OCI-M2 (cell line): ENCODE data around the gene TCP11.

Experiments used
- DNase-seq: peaks from one replicate; lab custom pipeline; 2025; ENCODE audit not compliant: unreplicated experiment; lab: John Stamatoyannopoulos, UW

TCP11 gene

DNA sequence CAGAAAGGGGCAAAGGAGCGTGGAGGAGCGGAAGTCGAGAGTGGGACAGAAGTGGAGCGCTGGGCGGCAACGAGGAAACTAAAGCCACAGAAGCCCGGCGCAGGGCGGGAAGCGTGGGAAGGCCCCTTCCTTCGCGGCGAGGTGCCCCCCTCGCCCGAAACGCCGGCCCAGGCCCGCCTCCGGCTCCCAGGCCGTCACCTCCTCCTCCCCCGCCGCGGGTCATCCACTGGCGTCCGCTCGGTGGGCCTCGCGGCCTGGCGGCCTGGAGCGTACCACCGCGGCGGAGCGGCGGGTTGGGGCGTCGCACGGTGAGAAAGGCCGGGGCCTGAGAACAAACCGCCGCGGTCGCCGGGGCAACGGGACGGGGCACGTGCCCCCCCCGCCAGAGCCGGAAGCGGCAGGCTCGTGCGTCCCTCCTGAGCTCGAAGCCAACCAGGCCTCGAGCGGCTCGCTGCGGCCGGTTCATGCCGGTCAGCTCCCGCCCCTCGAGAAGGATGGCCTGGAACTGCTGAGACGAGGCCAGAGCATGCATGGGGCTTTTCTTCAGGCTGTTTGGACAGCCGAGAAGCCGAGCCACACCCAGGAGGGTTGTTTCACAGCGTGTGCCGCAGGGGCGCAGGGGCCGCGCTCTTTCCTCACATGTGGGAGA is at the start of gene TCP11:
TSS of gene TCP11 (minus strand) at position 333 of the 649 bp plus-strand sequence. CDS start 469 bp downstream, outside the sequence.
- DNase-seq = no peak

DNA sequence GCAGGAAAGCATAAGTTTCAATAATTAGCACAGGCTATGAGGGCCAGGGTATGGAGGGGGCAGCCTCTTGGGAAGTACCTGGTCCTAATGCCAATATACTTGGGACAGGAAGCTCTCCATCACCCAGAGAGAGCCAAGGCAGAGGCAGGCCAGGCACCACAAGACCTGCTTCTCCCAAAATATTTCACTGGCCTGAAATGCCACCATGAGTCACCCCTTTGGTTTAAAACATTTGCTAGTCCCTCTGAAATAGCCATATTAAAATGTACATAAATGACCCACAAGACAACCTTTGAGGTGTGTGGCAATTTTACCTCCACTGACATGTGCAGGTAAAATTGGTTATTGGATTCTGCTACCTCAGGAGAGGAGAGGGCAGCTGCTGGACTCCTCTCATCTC is 49.2 kb upstream of the TCP11 start:
- no peak for DNase-seq

DNA sequence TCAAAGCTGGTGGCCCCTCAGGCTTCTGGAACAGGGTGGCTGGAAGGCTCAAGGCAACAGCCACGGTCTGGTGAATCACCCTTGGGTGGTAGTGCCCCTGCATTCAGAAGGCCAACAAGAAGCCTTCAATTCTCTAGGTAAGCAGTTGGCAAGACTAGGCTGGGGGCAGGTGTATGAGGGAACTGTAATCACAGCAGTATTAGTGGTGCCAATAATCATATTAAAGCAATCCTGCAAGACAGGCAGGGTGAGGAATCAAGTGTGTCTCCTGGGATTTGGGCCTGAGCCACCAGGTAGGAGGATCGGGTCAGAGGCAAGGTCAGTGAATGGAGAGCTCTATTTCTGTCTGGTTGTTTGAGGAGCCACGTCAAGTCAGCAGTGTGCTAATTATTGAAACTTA is 47.7 kb upstream of the TCP11 start:
- no peak for DNase-seq

DNA sequence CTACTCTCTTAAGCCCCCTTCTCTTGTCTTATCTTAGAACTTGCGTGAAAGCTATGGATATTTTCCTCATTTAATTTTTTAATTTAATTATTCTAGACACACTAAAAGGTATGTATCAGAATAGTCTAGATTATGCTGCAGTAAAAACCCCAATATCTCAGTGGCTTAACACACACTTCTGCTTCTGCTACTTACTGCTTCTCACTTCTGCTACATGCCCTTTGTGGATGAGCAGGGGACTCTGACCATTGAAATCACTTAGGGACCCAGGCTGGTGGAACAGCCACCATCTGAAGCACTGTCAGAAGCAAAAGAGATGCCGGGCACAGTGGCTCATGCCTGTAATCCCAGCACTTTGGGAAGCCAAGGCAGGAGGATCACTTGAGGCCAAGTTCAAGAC is 45.4 kb upstream of the TCP11 start:
- DNase-seq = no peak

DNA sequence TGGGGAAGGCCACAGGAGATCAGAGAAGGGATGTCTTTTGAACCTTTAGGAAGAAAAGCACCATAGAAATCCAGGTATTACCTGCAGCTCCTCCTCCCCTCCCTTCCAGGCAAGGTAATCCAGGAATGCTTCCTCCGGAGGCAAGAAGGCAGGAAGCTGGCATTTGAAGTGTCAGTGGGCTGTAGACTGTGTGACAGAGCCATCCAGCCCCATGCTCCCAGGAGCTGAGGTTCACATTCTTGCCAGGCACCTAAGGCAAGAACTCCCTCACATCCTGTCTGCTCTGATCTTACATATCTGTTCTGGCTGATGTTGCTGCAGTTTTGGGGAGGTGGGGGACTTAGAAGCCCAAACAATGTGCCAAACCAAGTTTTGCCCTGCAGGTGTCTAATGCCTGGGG is 44.8 kb upstream of the TCP11 start:
- no peak for DNase-seq

DNA sequence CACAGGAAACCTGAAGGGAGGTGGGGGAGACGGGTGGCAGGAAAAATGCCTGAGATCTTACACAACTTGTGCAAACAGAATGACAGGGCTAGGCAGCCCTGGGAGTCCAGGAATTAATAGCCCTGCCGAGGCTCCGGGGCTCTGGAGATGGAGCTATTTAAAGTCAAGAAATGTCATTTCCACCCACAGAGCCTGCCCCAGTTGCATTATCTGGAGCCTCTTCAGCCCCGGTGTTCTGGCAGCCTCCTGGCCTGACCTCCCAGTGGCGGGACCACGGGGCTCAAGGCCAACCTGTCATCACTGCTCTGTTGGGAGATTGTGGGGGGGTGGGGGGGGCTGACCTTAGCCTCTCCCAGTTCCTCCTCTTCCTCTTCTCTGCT is 44.2 kb upstream of the TCP11 start:
- DNase-seq = no peak

DNA sequence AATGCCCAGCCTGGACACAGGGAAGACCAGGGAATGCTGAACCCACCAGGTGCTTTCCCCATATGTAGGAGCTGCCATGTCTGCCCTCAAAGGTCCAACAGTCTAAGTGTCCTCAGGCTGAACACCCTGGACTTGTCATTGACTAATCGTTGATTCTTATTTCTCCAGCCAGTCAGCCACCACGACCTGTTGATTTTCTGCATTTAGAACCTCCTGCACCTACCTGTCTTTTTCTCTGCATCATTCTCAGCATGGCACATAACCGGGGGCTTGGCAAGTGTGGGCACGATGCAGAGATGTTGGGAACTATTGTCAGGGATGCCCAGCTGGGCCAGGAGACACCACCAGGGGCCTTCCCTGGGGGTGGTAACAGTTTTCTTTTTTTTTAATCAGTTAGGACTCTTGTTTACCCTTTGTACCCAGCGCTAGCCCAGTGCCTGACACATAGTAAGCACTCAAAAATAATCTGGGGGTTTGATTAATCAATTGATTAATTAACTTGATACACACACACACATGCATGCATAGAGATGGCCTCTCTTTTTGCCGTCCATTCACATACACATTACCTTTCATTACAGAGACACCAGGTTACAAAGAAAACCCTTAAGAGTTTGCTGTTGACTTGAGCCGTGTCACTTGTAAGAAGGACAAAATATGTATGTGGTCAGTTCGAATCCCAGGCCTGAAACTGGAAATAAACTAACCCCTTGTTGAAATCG is 43.6 kb upstream of the TCP11 start:
- DNase-seq = no peak

DNA sequence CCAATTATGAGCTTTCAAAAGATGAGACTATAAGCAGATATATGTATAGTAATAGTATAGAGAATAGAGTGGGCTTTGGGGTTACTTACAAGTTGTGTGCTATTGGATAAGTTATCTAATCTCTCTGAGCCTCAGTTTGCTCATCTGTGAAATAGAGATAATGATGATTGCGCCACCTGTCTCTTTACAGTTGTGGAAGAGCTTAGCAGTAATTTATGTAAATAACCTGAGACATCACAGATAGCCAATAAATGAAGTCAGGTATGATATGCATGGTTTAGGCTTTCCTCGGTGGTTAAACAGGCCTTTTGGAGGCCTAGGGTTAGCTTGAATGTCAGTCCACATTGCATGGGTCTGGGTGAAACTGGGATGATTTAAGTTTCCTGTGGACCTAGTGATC is 42.8 kb upstream of the TCP11 start:
- no peak for DNase-seq

DNA sequence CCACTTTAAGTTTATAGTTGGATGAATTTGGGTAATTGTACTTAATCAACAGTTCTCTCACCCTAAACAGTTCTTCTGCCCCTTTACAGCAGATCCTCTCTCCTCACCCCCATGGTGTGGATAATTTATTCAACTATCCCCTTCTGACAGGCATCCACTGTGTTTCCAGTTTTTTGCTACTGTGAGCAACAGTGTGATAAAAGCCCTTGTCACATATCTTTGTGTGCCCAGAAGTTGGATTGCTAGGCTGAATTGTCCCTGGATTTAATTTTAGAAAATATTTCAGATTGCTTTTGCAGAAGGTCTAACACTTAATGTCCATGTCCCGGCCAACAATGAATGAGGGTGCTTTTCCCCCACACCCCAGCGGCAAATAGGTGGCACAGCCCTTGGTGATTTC is 42.1 kb upstream of the TCP11 start:
- no peak for DNase-seq

DNA sequence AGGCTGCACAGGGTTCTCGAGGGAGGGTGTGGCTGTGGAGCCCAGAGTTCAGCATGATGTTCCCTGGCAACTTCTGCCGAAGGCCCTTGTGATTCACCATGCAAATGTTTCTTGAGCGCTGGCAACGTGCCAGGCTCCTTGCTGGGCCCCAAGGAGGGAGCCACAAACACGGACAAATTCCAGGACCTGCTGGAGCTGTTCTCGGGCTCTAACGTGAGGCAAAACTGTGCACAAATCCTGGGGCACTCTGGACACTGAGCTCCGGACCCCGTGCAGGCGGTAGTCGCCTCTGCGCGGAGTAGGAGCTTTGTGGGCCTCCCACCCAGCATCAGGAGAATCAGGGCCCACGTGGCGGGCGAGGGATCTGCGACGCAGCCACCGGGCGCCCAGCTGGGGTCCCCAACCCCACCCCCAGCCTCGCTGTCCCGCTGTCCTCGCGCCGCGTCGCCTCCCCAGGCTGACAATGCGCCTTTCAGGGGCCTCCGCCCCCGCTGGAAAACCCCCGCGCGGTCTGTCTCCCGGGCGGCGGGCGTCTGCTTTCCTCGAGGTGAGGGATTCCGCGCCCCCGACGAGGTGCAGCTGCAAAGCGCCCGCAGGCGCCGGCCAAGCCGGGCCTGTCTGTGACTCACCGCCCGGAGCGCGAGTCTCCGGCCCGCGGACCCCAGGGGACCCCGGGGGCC is 40.9 kb upstream of the TCP11 start:
- DNase-seq = no peak

DNA sequence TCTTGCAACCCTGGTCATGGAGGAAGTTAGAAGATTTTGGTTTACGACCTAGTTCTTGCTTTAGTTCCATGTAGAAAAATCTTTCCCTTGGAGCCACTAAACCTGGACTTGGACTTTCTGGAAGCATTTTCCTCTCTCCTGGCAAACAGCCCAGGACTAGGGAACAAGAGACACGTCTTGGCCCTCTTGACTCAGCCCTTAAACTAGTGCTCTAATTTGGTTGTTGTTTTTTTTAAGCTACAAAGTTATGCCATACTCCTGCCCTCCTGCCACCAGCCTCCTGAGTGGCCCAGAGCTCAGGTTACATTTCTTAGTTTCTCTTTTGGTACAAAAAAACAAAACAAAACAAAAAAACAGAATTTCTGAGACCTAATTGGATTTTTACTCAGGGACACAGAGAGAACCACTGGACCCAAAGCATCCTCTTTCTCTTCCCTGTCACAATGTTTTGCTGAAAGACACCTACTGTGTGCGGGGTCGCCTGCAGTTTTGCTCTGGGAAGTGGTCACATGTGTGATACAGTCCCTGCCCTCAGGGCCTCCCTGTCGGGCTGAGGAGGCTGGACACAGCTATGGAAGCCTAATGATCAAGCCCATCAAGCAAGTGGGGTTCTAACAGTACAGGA is 40.3 kb upstream of the TCP11 start:
- no peak for DNase-seq

DNA sequence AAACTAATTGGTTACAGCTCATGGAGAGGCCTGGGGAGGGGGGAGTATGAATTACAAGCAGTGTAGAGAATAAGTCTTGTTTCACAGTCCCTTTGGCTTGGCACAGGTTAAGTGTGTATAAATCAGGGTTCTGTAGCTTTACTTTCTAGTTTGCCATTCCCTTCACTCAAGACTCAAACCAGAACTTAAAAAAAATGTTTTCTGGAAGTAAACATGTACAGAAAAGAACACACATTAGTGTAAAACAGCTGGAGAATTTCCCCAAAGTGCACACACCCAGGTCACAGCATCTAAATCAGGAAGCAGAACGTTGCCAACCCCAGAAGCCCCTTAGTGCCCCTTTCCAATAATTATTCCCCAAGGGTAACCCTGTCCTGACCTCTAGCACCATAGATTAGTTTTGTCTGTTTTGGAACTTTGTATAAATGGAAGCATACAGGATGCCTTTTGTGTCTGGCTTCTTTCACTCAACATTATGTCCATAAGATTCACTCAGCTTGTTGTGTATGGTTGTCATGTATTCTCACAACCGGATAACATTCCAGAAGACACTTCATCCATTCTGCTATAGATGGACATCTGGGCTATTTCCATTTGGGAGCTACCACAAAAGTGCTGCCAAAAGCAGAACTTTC is 38.9 kb upstream of the TCP11 start:
- no peak for DNase-seq

DNA sequence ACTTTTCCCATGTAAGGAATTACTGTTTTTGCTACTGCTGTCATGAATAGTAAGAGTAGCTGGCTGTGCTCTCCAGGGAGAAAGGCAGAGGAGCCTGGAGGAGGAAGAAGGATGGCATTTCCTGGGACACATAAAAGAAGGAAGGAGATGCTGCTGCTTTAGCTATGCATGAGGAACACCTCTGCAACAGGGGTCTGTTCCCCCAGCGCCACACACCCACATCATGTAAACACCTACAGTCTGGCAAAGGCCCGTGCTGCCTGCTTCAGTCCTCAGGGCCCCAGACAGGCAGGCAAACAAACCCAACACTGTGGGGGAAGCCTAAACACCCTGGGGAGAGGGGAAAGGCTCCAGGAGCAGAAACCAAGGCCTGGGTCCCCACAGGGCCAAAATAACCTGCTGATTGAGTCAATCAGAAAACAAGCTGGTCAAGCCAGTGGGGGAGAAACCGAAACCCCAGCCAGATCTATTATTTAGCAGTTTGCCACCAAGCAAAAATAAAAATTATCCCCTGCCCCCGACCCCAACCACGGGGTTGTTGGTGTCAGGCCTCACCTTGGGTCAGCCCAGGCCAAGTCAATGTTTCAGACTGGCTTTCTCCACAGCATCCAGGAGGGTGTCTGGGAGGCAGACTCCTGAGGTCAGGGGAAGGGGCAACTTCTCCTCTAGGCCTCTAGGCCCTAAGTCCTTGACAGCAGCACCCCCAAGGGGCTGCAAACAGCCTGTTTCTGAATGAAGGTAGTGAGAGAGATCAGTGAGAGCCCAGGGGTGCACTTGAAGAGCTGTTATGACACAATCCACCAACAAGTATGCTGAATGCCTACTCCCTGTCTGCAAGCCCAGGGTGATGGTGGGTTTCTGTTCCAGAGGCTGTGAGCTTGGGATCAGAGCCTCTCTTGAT is 38.0 kb upstream of the TCP11 start:
- DNase-seq = no peak

DNA sequence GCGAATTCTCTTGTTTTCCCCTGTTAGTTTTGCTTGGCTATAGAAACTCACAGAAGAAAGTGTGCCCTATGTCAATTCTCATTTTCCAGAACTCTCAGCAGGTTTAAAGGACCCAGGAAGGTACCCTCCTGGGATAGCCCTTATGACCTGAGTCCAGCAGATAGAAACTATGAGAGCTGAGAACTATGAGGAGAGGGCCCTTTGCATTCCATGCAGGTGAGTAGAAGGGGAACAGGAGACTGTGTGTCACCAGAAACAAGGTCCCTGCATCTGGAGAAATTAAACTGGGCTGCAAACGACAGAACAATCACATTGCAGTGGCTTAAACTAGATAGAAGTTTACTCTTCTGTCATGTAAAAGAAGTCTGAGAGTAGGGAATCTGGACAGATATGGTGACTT is 36.9 kb upstream of the TCP11 start:
- no peak for DNase-seq

DNA sequence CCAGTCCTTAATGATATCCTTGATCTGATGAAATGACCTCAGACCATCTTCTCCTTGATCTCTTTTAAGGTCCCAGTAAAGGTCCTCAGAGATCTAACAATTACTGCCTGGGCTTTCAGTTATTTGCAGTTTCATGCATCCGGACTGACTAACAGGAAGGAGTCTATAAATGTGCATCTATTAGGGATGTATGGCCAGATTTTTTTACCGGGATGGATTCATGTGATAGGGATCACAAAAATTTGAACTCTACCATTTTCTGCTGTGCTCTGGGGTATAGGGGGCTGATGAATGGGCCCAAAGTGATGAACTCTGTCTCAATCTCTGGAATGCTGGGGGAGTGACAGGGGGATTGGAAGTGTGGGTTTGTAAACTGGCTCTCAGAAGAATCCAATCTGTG is 36.5 kb upstream of the TCP11 start:
- DNase-seq = no peak

DNA sequence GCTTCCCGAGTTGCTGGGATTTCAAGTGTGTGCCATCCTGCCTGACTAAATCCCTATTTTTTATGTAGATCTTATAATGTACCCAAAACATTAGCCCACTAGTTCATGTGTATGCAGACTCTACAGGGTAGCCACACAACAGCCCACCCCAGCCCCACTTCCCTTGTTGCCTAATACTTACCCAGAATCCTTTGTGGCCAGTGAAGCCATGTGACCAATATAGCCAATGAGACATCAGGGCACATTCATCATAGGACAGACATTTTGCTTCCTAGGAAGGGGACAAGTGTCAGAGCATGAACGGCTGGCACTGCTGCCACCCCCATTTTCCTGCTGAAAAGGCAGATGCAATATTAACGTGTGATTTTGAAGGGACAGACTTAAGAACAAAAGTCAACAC is 36.0 kb upstream of the TCP11 start:
- DNase-seq = no peak

DNA sequence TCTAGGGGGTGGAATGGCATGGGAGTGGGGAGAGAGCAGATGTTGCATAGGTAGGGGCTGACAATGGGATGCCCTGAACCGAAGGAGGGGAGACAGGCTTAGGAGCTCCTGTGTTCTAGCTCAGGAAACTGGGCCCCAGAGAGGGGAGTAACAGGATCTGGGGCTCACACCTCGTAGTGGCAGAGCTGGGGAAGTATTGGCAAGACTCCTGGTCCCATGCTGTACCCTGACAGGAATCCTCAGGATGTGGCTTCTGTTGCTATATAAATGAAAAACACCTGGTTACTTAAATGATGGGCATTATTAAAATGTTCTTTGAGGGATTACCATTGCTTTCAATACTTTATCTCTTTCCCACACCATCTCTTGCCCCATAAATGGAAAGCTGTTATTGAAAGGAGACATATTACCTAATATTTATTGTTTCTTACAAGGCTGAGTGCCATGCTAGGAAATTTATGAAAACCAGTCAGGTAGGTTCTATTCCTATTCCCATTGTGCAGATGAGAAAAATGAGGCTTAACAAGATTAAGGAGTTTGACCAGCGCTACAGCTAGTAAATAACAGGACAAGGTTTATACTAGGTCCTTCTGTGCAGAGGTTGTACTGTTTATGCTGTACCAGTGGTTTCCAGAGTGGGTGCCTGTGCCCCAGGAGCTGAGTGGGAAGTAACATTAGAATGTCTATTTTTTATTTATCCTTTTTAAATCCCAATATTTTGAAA is 35.3 kb upstream of the TCP11 start:
- DNase-seq = no peak

DNA sequence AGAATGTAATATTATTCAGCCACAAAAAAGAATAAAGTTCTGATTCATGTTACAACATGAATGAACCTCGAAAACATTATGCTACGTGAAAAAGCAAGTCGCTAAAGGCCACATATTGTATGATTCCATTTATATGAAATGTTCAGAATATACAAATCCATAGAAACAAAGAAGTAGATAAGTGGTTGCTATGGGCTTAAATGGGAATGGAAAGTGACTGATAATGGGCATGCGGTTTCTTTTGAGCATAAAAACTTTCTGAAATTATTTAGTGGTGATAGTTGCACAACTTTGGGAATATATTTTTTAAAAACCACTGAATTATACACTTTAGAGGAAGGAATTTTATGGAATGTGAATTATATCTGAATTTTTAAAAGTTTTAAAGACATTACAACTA is 33.4 kb upstream of the TCP11 start:
- DNase-seq = no peak

DNA sequence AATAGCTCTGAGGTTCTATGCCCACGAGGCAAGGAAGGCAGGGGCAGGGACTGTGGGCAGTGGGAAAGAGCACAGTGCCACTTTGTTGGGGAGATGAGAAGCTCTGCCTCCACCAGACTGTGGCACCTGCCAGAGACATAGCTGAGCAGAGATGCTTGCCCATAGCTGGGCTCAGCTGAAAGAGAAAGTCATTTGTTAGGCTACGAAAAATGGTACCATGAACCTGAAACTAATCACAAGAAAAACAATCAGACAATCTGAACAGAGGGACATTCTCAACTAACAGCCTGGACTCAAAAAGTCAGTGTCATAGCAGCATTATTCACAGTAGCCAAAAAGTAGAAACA is 32.9 kb upstream of the TCP11 start:
- no peak for DNase-seq
